Right renal pelvis (tissue), 4 donors: ENCODE data around the gene ERP44. TPM values are rescaled to one million over a fixed set of nuclear protein-coding genes. Genes with fewer than 3 reads are reported as not detected.
"Not testable (repeated sequence)": the region's sequence is repeated elsewhere in the genome, so short reads cannot be mapped to it uniquely, and the experiment has no call there.

Source experiments
- DNase-seq, 4 donors: peaks; one replicate each; pipeline ENCODE4 v3.0.0-alpha.2; 2013; ENCODE audit warnings: low read depth in 4 of 4, low spot score in 3 of 4, missing footprints in 1 of 4
- polyA plus RNA-seq, 4 donors: library from polyadenylated mRNA; unstranded; fragments of 120-200 nt; gene quantifications; one replicate each; pipeline ENCODE4 v1.2.1, GENCODE V29; 2013; ENCODE audit not compliant: insufficient read length in 4 of 4

ERP44 gene
- 10 to 100 TPM; 35.7 to 44.2 (median 41.1) TPM for polyA plus RNA-seq

- peak; percentile 96 to 99 (median 98) for DNase-seq
Measured at GRCh38 chr9:100098887-100099721, at the start of gene ERP44, which contains the start of gene INVS. TSS of gene ERP44 (minus strand) at chr9:100099000. CDS start at chr9:100098840, 160 bp downstream. TSS of gene INVS (plus strand) at chr9:100099243. CDS start at chr9:100104522, 5,279 bp downstream.

GRCh38 chr9:100145976-100146375, 47.2 kb upstream of the ERP44 start:
- DNase-seq: not testable (repeated sequence)

GRCh38 chr9:100145167-100145934, 46.6 kb upstream of the ERP44 start:
- DNase-seq: not testable (repeated sequence)

GRCh38 chr9:100141862-100142261, 43.1 kb upstream of the ERP44 start:
- DNase-seq: not testable (repeated sequence)

GRCh38 chr9:100140303-100140702, 41.5 kb upstream of the ERP44 start:
- not testable (repeated sequence) for DNase-seq

GRCh38 chr9:100136799-100137198, 38.0 kb upstream of the ERP44 start:
- DNase-seq: not testable (repeated sequence)

- no peak for DNase-seq
Measured at GRCh38 chr9:100134731-100135130, 35.9 kb upstream of the ERP44 start.

GRCh38 chr9:100131875-100132430, 33.2 kb upstream of the ERP44 start:
- DNase-seq: no peak

- no peak for DNase-seq
Measured at GRCh38 chr9:100131216-100131615, 32.4 kb upstream of the ERP44 start.

- DNase-seq: no peak
Measured at GRCh38 chr9:100129772-100130171, 31.0 kb upstream of the ERP44 start.

GRCh38 chr9:100126423-100126822, 27.6 kb upstream of the ERP44 start:
- no peak for DNase-seq

- no peak for DNase-seq
Measured at GRCh38 chr9:100125910-100126309, 27.1 kb upstream of the ERP44 start.

- no peak for DNase-seq
Measured at GRCh38 chr9:100125236-100125635, 26.4 kb upstream of the ERP44 start.

- no peak for DNase-seq
Measured at GRCh38 chr9:100120286-100120685, 21.5 kb upstream of the ERP44 start.

GRCh38 chr9:100117316-100117715, 18.5 kb upstream of the ERP44 start:
- no peak for DNase-seq

GRCh38 chr9:100112677-100113336, 14.0 kb upstream of the ERP44 start:
- no peak for DNase-seq

- no peak for DNase-seq
Measured at GRCh38 chr9:100111235-100111634, 12.4 kb upstream of the ERP44 start.

- DNase-seq: no peak
Measured at GRCh38 chr9:100108559-100108958, 9.8 kb upstream of the ERP44 start.

- DNase-seq: no peak
Measured at GRCh38 chr9:100106616-100107015, 7.8 kb upstream of the ERP44 start.

GRCh38 chr9:100105861-100106260, 7.1 kb upstream of the ERP44 start:
- DNase-seq: no peak

GRCh38 chr9:100104314-100104713, 5.5 kb upstream of the ERP44 start:
- no peak for DNase-seq
